ENCODE measurements around the gene ESRRB.

The ESRRB gene

GRCh38 chr14:76499399-76499798, 123.5 kb downstream of the ESRRB start:
- TF ChIP-seq TAF1 (IDR thresholded peaks at IDR 0.05; ENCODE audit: borderline replicate concordance, insufficient read depth, low read length) (no peak), FOXP2 (optimal IDR thresholded peaks at IDR 0.05; ENCODE audit: borderline replicate concordance, extremely low read depth, extremely low read length, insufficient read depth) (no peak), POLR2AphosphoS5 (IDR thresholded peaks at IDR 0.05; ENCODE audit: low read depth, low read length) (no peak)

GRCh38 chr14:76500011-76500410, 124.1 kb downstream of the ESRRB start:
- TF ChIP-seq TAF1 (IDR thresholded peaks at IDR 0.05; ENCODE audit: borderline replicate concordance, insufficient read depth, low read length) = no peak

DNA sequence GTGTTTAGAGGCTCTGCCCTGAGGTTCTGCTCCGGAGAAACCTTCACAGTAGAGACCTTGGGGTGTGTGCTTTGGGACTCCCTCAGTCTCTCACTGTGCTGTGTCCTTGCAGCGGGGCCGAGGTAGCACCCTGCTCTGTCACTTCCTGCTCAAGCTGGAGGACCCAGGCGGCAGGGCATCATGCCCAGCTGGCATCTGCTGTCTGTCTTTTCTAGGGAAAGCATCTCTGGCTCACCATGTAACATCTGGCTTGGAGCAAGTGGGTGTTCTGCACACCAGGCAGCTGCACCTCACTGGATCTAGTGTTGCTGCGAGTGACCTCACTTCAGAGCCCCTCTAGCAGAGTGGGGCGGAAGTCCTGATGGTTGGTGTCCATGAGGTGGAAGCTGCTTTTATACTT, 124.5 kb downstream of the ESRRB start:
- TF ChIP-seq POLR2AphosphoS5 (IDR thresholded peaks at IDR 0.05; ENCODE audit: low read depth, low read length) (no peak), TAF1 (IDR thresholded peaks at IDR 0.05; ENCODE audit: borderline replicate concordance, insufficient read depth, low read length) (no peak), REST (IDR thresholded peaks at IDR 0.05; ENCODE audit: insufficient read depth in 1 of 2, low read depth in 2 of 2, low read length in 2 of 2) (no peak), FOXP2 (optimal IDR thresholded peaks at IDR 0.05; ENCODE audit: borderline replicate concordance, extremely low read depth, extremely low read length, insufficient read depth) (no peak), SIN3A (IDR thresholded peaks at IDR 0.05; ENCODE audit: borderline replicate concordance, insufficient read depth, low read length) (no peak)

DNA sequence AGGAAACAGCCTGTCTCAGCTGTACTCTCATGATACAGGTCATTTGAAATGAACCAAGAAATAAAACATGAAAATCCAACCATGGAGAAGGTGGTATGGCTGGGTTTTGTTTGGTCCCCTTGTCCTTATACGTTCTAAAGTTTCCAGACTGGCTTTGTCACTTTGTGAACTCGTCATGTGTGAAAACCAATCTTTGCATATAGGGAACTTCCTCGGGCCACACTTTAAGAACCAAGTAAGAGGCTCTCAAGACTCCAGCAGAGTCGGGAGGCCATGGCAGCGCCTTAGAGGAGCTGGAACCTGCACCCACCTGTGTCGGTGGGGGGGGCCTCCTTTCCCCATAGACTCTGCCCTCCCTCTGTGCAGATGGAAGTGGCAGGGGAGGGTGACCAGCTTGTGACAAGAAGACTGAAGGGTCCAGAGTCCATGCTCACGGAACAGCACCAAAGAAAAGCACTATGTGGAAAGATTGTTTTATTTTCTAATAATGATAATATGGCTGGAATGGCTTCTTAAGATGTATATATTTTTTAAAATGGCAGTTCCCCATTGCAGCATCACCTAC, 125.3 kb downstream of the ESRRB start:
- TF ChIP-seq FOXP2 (optimal IDR thresholded peaks at IDR 0.05; ENCODE audit: borderline replicate concordance, extremely low read depth, extremely low read length, insufficient read depth) (no peak), REST (IDR thresholded peaks at IDR 0.05; ENCODE audit: insufficient read depth in 1 of 2, low read depth in 2 of 2, low read length in 2 of 2) (no peak), POLR2AphosphoS5 (IDR thresholded peaks at IDR 0.05; ENCODE audit: low read depth, low read length) (no peak), SIN3A (IDR thresholded peaks at IDR 0.05; ENCODE audit: borderline replicate concordance, insufficient read depth, low read length) (no peak), TAF1 (IDR thresholded peaks at IDR 0.05; ENCODE audit: borderline replicate concordance, insufficient read depth, low read length) (no peak)

DNA sequence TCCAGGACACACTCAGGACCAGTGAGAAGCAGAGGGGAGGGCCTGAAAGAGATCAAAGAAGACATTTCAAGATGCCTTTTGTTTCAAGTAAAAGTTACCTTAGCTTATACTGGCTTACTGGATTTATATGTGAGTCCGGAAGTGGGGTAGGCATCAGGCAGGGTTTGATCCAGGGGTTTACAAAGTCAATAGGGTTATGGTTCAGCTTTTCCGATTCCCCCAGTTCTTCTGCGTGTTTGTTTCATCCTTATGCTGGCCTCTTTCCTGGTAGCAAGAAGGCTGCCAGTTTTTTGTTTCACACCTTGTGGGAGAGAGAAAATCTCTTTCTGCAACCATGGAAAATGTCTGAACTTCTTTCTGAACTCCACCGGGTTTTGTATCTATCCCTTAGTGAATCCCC, 126.3 kb downstream of the ESRRB start:
- no peak for TF ChIP-seq REST (IDR thresholded peaks at IDR 0.05; ENCODE audit: insufficient read depth in 1 of 2, low read depth in 2 of 2, low read length in 2 of 2)
- TF ChIP-seq TAF1 (IDR thresholded peaks at IDR 0.05; ENCODE audit: borderline replicate concordance, insufficient read depth, low read length) = no peak

DNA sequence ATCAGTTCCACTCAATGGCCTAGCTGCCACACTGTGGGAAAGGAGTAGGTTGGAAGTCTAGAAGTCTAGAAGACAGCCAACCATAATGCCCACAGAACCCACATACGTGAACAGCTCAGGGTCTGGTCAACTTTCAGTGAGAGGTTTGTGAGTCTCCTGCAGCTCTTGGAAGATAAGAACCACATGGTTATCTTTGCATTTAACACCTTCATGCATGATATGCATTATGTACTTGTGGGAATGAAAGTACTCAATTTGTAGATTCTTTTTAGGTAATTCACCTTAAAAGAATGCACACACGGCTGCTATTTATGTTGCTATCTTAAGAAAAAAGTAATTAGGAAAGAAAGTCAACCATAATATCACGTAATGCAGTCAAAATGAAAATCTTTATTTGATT, 126.7 kb downstream of the ESRRB start:
- TF ChIP-seq SIN3A (IDR thresholded peaks at IDR 0.05; ENCODE audit: borderline replicate concordance, insufficient read depth, low read length) = no peak
- no peak for TF ChIP-seq REST (IDR thresholded peaks at IDR 0.05; ENCODE audit: insufficient read depth in 1 of 2, low read depth in 2 of 2, low read length in 2 of 2)

Data from PFSK-1 (cell line).